H1 (cell line): Measurements from ENCODE around the gene GRK3. TPM values are rescaled to one million over a fixed set of nuclear protein-coding genes. Genes with fewer than 3 reads are reported as not detected.

Source experiments
- CTCF ChIA-PET: fragments of 300-600 bp; sonication (Branson Sonifier 250); formaldehyde crosslinking; loops from one replicate; lab custom pipeline; 2021; ENCODE audit not compliant: partially characterized antibody; lab: Charles Lee
- POLR2A ChIA-PET: fragments of 300-600 bp; sonication (Branson Sonifier 250); formaldehyde crosslinking; loops from one replicate; lab custom pipeline; 2021; ENCODE audit warnings: inconsistent platforms; ENCODE audit not compliant: partially characterized antibody; lab: Charles Lee
- DNase-seq, 2 experiments: peaks; one replicate each; pipeline versions ENCODE4 v3.0.0 to v3.0.0-alpha.2; 2010 to 2022; ENCODE audit warnings: low spot score in 2 of 2, low read depth in 1 of 2, mixed read lengths in 1 of 2
- FAIRE-seq: peaks from 2 replicates; lab custom pipeline; 2011; peaks lifted over from hg19 to GRCh38; lab: Jason Lieb, UNC
- H2AFZ ChIP-seq: 2 replicates; pipeline ENCODE4 v1.8.1; 2012; ENCODE audit warnings: low read length, inconsistent platforms
- H2AK5ac ChIP-seq: 2 replicates; pipeline ENCODE4 v1.6.1; 2013; ENCODE audit warnings: low read depth, low read length
- H2BK120ac ChIP-seq: replicated peaks from 2 replicates; pipeline ENCODE3; 2013; ENCODE audit warnings: low read depth, low read length, inconsistent platforms
- H2BK12ac ChIP-seq: 2 replicates; pipeline ENCODE4 v1.6.1; 2013; ENCODE audit warnings: low read depth, low read length
- H2BK15ac ChIP-seq: 2 replicates; pipeline ENCODE4 v1.6.1; 2013; ENCODE audit warnings: low read length
- H2BK20ac ChIP-seq: 2 replicates; pipeline ENCODE4 v1.6.1; 2013; ENCODE audit warnings: low read length
- H2BK5ac ChIP-seq: 2 replicates; pipeline ENCODE4 v1.6.1; 2013; ENCODE audit warnings: low read depth, low read length
- H3K14ac ChIP-seq: 2 replicates; pipeline ENCODE4 v1.6.1; 2013; ENCODE audit warnings: inconsistent platforms; ENCODE audit not compliant: insufficient read length
- H3K18ac ChIP-seq: 2 replicates; pipeline ENCODE4 v1.6.1; 2013; ENCODE audit warnings: low read length; ENCODE audit errors: extremely low read depth
- H3K23ac ChIP-seq: 2 replicates; pipeline ENCODE4 v1.6.1; 2013; ENCODE audit warnings: inconsistent platforms; ENCODE audit not compliant: insufficient read length
- H3K23me2 ChIP-seq: 2 replicates; pipeline ENCODE4 v1.6.1; 2013; ENCODE audit warnings: low read depth, low read length
- H3K27ac ChIP-seq: 2 replicates; pipeline ENCODE4 v1.6.1; 2011; ENCODE audit warnings: low read depth, low read length, inconsistent platforms
- H3K27me3 ChIP-seq, 4 experiments: replicated peaks in 1 of 4; 1 replicate in 1 of 4; 2 replicates in 3 of 4; pipeline versions ENCODE4 v1.6.1 to v1.8.1; 2011 to 2013; ENCODE audit warnings: low read length in 3 of 4, mild to moderate bottlenecking in 3 of 4, inconsistent platforms in 2 of 4, mixed read lengths in 2 of 4, moderate library complexity in 1 of 4; ENCODE audit not compliant: control insufficient read depth in 3 of 4, insufficient read depth in 3 of 4; ENCODE audit errors: extremely low read depth in 1 of 4
- H3K36me3 ChIP-seq, 4 experiments: 2 replicates each; pipeline versions ENCODE4 v1.6.1 to v1.8.1; 2011 to 2013; ENCODE audit warnings: mild to moderate bottlenecking in 4 of 4, low read length in 3 of 4, moderate library complexity in 2 of 4, control low read depth in 1 of 4, inconsistent platforms in 1 of 4; ENCODE audit not compliant: insufficient read depth in 4 of 4, control insufficient read depth in 2 of 4
- H3K4ac ChIP-seq: replicated peaks from 2 replicates; pipeline ENCODE3; 2013; ENCODE audit warnings: low read length, low read depth, mixed read lengths, inconsistent platforms; ENCODE audit not compliant: insufficient read length
- H3K4me1 ChIP-seq, 4 experiments: replicated peaks in 1 of 4; 1 replicate in 1 of 4; 2 replicates in 3 of 4; pipeline versions ENCODE4 v1.6.1 to v1.8.1; 2011 to 2013; ENCODE audit warnings: low read length in 3 of 4, inconsistent platforms in 2 of 4, mixed read lengths in 1 of 4; ENCODE audit not compliant: insufficient read depth in 4 of 4, control insufficient read depth in 3 of 4
- H3K4me2 ChIP-seq, 2 experiments: 2 replicates each; pipeline versions ENCODE4 v1.6.1 to v1.8.1; 2011 to 2013; ENCODE audit warnings: low read depth in 2 of 2, low read length in 2 of 2, control low read depth in 1 of 2, inconsistent platforms in 1 of 2, mild to moderate bottlenecking in 1 of 2; ENCODE audit not compliant: insufficient read depth in 1 of 2
- H3K4me3 ChIP-seq, 4 experiments: fragments of 200-600, 300-600 bp in 1 of 4; sonication (generic), shearing (Covaris generic), sonication (Bioruptor Twin) in 1 of 4; 2 replicates each; pipeline versions ENCODE4 v1.5.1 to v1.8.1; 2011 to 2016; ENCODE audit warnings: low read length in 4 of 4, low read depth in 3 of 4, control low read depth in 2 of 4, inconsistent platforms in 2 of 4, mild to moderate bottlenecking in 2 of 4, mixed read lengths in 1 of 4, moderate library complexity in 1 of 4; ENCODE audit not compliant: insufficient read depth in 2 of 4; ENCODE audit errors: extremely low read depth in 1 of 4
- H3K56ac ChIP-seq: replicated peaks from 2 replicates; pipeline ENCODE3; 2013; ENCODE audit warnings: low read depth, mild to moderate bottlenecking, mixed read lengths, low read length, inconsistent platforms; ENCODE audit not compliant: insufficient read length
- H3K79me1 ChIP-seq: 2 replicates; pipeline ENCODE4 v1.6.1; 2013; ENCODE audit warnings: low read depth, low read length, control low read depth
- H3K79me2 ChIP-seq, 2 experiments: 2 replicates each; pipeline versions ENCODE4 v1.6.1 to v1.8.1; 2012 to 2013; ENCODE audit warnings: low read length in 2 of 2, mild to moderate bottlenecking in 2 of 2, inconsistent platforms in 1 of 2; ENCODE audit not compliant: insufficient read depth in 2 of 2, control insufficient read depth in 1 of 2
- H3K9ac ChIP-seq, 4 experiments: replicated peaks in 1 of 4; 1 replicate in 1 of 4; 2 replicates in 3 of 4; pipeline versions ENCODE4 v1.6.1 to v1.8.1; 2011 to 2013; ENCODE audit warnings: low read depth in 3 of 4, low read length in 3 of 4, control low read depth in 2 of 4, mild to moderate bottlenecking in 2 of 4, moderate library complexity in 2 of 4, inconsistent platforms in 1 of 4; ENCODE audit errors: extremely low read depth in 1 of 4
- H3K9me3 ChIP-seq, 2 experiments: 2 replicates each; pipeline versions ENCODE4 v1.6.1 to v1.8.1; 2012 to 2013; ENCODE audit warnings: mild to moderate bottlenecking in 2 of 2, moderate library complexity in 2 of 2, control low read depth in 1 of 2, inconsistent platforms in 1 of 2, low read depth in 1 of 2, low read length in 1 of 2, mixed read lengths in 1 of 2; ENCODE audit not compliant: insufficient read depth in 2 of 2
- H4K20me1 ChIP-seq, 2 experiments: replicated peaks in 1 of 2; 2 replicates each; pipeline versions ENCODE3 to v1.8.1; 2011 to 2013; ENCODE audit warnings: inconsistent platforms in 2 of 2, low read length in 2 of 2, mild to moderate bottlenecking in 1 of 2; ENCODE audit not compliant: insufficient read depth in 2 of 2, control insufficient read depth in 1 of 2
- H4K5ac ChIP-seq: 2 replicates; pipeline ENCODE4 v1.6.1; 2013; ENCODE audit warnings: low read length, low read depth, mixed read lengths, inconsistent platforms; ENCODE audit not compliant: insufficient read length
- H4K8ac ChIP-seq: 2 replicates; pipeline ENCODE4 v1.8.0; 2013; ENCODE audit warnings: mild to moderate bottlenecking, moderate library complexity, low read length, inconsistent platforms; ENCODE audit not compliant: insufficient read depth; ENCODE audit errors: extremely low read depth
- H4K91ac ChIP-seq: replicated peaks from 2 replicates; pipeline ENCODE3; 2013; ENCODE audit warnings: low read length, mixed read lengths, inconsistent platforms; ENCODE audit not compliant: insufficient read length
- FOSL1 ChIP-seq: IDR thresholded peaks from 2 replicates; pipeline ENCODE4 v1.6.1; 2011; ENCODE audit warnings: mild to moderate bottlenecking, low read depth, low read length, moderate library complexity; ENCODE audit not compliant: insufficient read depth
- GABPA ChIP-seq: IDR thresholded peaks from 2 replicates; pipeline ENCODE4 v1.6.1; 2011; ENCODE audit warnings: mild to moderate bottlenecking, low read length, moderate library complexity, borderline replicate concordance; ENCODE audit not compliant: insufficient read depth
- JUN ChIP-seq: IDR thresholded peaks from 2 replicates; pipeline ENCODE4 v1.6.1; 2011; ENCODE audit warnings: low read depth, mild to moderate bottlenecking, improper control_type of control experiment, low read length
- MAFK ChIP-seq: IDR thresholded peaks from 2 replicates; pipeline ENCODE4 v1.6.1; 2012; ENCODE audit warnings: low read depth, mild to moderate bottlenecking, improper control_type of control experiment, low read length
- POLR2A ChIP-seq, 2 experiments: IDR thresholded peaks; 1 replicate in 1 of 2; 2 replicates in 1 of 2; pipeline ENCODE4 v1.6.1; 2011; ENCODE audit warnings: low read depth in 2 of 2, low read length in 2 of 2, mild to moderate bottlenecking in 2 of 2; ENCODE audit errors: control extremely low read depth in 1 of 2
- POU5F1 ChIP-seq: IDR thresholded peaks from 2 replicates; pipeline ENCODE4 v1.6.1; 2011; ENCODE audit warnings: low read depth, mild to moderate bottlenecking, low read length, moderate library complexity
- USF2 ChIP-seq: IDR thresholded peaks from 2 replicates; pipeline ENCODE4 v1.6.1; 2011; ENCODE audit warnings: low read length, improper control_type of control experiment
- YY1 ChIP-seq: IDR thresholded peaks from 2 replicates; pipeline ENCODE4 v1.6.1; 2011; ENCODE audit warnings: low read depth, mild to moderate bottlenecking, low read length
- WGBS, 2 experiments: shearing (Covaris generic) in 1 of 2; methylation state at CpG; one replicate each; pipeline versions ENCODE4 v1.1.6 to v1.1.7; 2013 to 2015; ENCODE audit warnings: low lambda C conversion rate in 2 of 2, mixed read lengths in 2 of 2, inconsistent platforms in 1 of 2, low coverage in 1 of 2, missing lambda C conversion rate in 1 of 2; ENCODE audit not compliant: insufficient replicate concordance in 2 of 2, insufficient coverage in 1 of 2, insufficient read length in 1 of 2; ENCODE audit errors: extremely low coverage in 1 of 2, missing lambda C conversion rate in 1 of 2; 5-methylcytosine and 5-hydroxymethylcytosine counted together
- polyA plus RNA-seq, 7 experiments: library from polyadenylated mRNA; depleted of rRNA in 3 of 7; stranded (reverse) in 5 of 7; unstranded in 2 of 7; fragments of >200 nt in 5 of 7; fragments of 200-250 nt in 2 of 7; gene quantifications; 1 replicate in 5 of 7; 2 replicates in 1 of 7; 4 replicates in 1 of 7; pipeline versions ENCODE4 v1.2.1 to v1.2.3, GENCODE V29; 2011 to 2013; ENCODE audit warnings: missing spikeins in 2 of 7, mixed read lengths in 2 of 7
- total RNA-seq: library from RNA; stranded (reverse); fragmentation: NEBNext Ultra II Directional; extraction: Animal tissue kit (Norgen Biotek cat#: 25700); gene quantifications from 2 replicates; pipeline ENCODE4 v1.2.1, GENCODE V29; 2021

Gene GRK3
- total and polyA plus RNA-seq, 2 of the 8 experiments (the other 6 are each of a cell fraction or from before 2014, with no cell fraction given): 7.5 to 35.3 TPM

- FAIRE-seq (no peak), DNase-seq (no peak)
- Histone ChIP-seq H2BK15ac (no peak overlapping the region), H3K4me1 (peaks cover 1 to 11% (median 9%) of the 10 kb centered on the region in 4 experiments; a peak in 4 of 7 replicates), H2BK5ac (peak overlapping the region; percentile 75; the same call in 1 of the 2 replicates), H3K79me2 (peaks cover 0 to 35% of the 10 kb centered on the region in 2 experiments; a peak in 2 of 4 replicates), H3K14ac (no peak overlapping the region), H2BK20ac (no peak overlapping the region), H3K4me2 (peak overlapping the region; percentile 94 to 97), H4K20me1 (no peaks in the 10 kb centered on the region), H3K36me3 (no peaks in the 10 kb centered on the region), H3K27me3 (peaks cover 0 to 13% (median 3%) of the 10 kb centered on the region in 4 experiments; a peak in 2 of 7 replicates), H2AFZ (peak overlapping the region; percentile 77), H3K9me3 (no peaks in the 10 kb centered on the region), H3K18ac (peak overlapping the region; percentile 73; the same call in 1 of the 2 replicates), H3K4ac (no peak overlapping the region), H3K4me3 (peak overlapping the region; percentile 39 to 82 (median 76)), H2BK12ac (peak overlapping the region; percentile 60; the same call in 1 of the 2 replicates), H3K23me2 (peaks cover 13% of the 10 kb centered on the region; the same call in 1 of the 2 replicates), H3K79me1 (no peaks in the 10 kb centered on the region), H3K56ac (peak overlapping the region; percentile 28), H2BK120ac (no peak overlapping the region), H4K5ac (no peak overlapping the region), H2AK5ac (no peak overlapping the region), H4K91ac (no peak overlapping the region), H3K27ac (no peak overlapping the region), H3K23ac (no peak overlapping the region), H4K8ac (peak overlapping the region; percentile 73), H3K9ac (peak overlapping the region in 3 of 4 experiments; percentile 48 to 75 (median 59); a peak in 6 of 7 replicates)
- POLR2A ChIA-PET: interaction anchor here (0.7 to 1.4 kb wide), 7 partner anchors 9 to 56 kb away, joined by 3 to 7 read pairs (median 4); no protein-coding TSS in a partner anchor
- CTCF ChIA-PET: interaction anchor here (0.6 to 1.0 kb wide), 3 partner anchors 20 to 199 kb away, joined by 3 to 4 read pairs (median 3); no protein-coding TSS in a partner anchor
- WGBS, 2 experiments: 6% methylated on average over 18 of the region's 21 CpGs; no CpG with 5 or more reads in 1 of the 2 experiments
- TF ChIP-seq MAFK: no peak
- TF ChIP-seq POLR2A (IDR thresholded peaks at IDR 0.05; ENCODE audit: control extremely low read depth in 1 of 2, low read depth in 2 of 2, low read length in 2 of 2): no peak
- no peak for TF ChIP-seq JUN
- no peak for TF ChIP-seq POU5F1
- TF ChIP-seq USF2: no peak
- TF ChIP-seq FOSL1: no peak
- TF ChIP-seq GABPA: no peak
- no peak for TF ChIP-seq YY1
These were observed 635 bp upstream of the GRK3 start for GRCh38 chr22:25563761-25564319.
